Activated CD4-positive, alpha-beta T cell treated with anti-CD3 and anti-CD28 coated beads for 1 hour (primary cell): Measurements from ENCODE around the gene KCNA10.
A peak's percentile ranks its signal among the peaks of the same experiment; 100 is the strongest.

ENCODE experiments used
- DNase-seq: peaks from one replicate; pipeline ENCODE4 v3.0.0-alpha.2; 2020

KCNA10 gene

GRCh38 chr1:110519125-110519810, at the start of gene KCNA10:
Gene KCNA10, minus strand, starts transcription at chr1:110519175. Its CDS starts 388 bp downstream, at chr1:110518787.
- no peak for DNase-seq

DNA sequence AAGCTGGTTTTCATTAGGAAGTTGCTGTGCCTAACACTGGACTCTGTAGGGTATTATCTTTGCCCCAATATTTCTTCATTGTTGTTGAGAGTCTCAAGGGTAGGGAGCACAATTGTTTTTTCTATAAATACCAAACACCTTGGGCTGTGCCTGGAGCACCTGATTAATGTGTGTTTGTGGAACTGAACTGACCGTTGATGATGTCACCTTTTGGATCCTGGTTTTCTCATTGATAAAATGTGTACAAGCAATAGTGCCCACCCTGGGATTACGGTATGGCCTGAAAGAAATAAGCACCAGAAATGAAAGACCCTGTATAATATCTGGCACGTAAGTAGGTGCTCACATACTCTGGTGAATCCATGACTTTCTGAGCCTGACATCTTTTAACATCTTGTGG, 47.9 kb upstream of the KCNA10 start:
- DNase-seq = no peak

- DNase-seq = no peak
These were observed 46.6 kb upstream of the KCNA10 start for GRCh38 chr1:110565565-110565964.

GRCh38 chr1:110563089-110563488, 44.1 kb upstream of the KCNA10 start:
- no peak for DNase-seq

DNA sequence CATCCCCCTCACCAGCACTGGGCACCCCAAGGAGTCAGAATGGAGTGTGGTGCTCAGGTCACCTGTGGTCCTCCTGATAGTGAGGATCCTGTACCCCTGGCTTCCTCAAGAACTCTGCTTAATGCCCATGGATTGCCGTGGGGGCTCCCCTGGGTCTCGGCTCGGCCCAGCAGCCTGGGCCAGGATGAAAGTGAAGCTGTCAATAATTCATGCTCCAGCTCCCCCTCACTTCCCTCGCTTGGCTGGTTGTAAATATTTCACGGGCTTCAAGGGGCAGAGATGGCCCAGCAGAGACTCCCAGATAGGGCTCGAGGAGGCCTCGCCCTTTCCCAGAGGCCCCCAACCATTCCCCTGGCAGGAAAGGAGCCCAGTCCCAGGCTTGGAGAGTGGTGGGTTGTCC, 42.6 kb upstream of the KCNA10 start:
- DNase-seq = no peak

GRCh38 chr1:110559157-110559556, 40.2 kb upstream of the KCNA10 start:
- DNase-seq = no peak

- DNase-seq = no peak
These were observed 38.5 kb upstream of the KCNA10 start for GRCh38 chr1:110557481-110557880.

DNA sequence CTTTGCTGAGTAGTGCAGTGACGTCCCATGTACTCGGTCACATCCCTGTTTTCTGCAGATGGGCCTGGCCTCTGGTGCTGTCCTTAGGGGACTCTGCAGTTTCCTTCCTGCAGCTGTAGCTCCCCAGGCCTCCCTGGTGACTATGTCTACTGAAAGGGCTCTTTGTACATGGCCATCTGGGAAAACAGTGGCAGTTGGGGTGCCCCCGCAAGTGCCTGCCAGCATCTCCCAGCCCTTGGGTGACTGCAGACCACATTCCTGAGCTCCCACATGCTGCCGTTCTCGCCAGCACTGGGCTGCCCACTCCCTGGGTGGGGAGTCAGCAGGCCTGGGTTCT, 37.5 kb upstream of the KCNA10 start:
- no peak for DNase-seq

DNA sequence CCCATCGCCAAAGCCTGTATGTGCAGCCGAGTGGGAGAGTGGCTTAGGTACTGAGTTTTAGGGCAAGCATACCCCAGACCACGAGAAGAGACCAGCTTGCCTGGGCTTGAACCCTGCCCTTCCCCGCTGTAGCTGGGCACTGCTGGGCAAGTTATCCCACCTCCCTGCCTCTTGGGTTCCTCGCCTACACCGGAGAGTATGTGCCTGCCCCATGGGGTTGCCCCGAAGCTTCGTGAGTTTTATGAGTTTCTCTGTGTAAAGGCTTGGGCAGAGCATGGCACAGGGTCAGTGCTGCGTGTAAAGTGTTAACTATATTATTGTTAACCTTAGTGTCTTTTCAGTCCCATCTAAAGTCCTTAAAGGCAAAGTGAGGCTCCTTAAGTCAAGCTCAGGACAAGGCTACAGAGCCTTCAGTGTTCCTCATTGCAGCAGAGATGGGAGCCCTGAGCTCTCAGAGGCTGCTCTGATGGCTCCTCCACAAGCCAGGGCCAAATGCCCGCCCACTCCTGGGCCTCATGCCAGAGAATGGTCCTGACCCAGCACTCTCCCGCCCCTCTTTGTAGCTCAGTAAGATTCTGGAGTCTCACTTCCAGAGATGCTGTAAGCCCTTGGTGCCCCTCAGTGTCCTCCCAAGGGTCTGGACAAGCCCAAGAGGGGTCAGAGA, 37.0 kb upstream of the KCNA10 start:
- no peak for DNase-seq

GRCh38 chr1:110554871-110555801, 36.2 kb upstream of the KCNA10 start:
- peak; percentile 43 for DNase-seq

DNA sequence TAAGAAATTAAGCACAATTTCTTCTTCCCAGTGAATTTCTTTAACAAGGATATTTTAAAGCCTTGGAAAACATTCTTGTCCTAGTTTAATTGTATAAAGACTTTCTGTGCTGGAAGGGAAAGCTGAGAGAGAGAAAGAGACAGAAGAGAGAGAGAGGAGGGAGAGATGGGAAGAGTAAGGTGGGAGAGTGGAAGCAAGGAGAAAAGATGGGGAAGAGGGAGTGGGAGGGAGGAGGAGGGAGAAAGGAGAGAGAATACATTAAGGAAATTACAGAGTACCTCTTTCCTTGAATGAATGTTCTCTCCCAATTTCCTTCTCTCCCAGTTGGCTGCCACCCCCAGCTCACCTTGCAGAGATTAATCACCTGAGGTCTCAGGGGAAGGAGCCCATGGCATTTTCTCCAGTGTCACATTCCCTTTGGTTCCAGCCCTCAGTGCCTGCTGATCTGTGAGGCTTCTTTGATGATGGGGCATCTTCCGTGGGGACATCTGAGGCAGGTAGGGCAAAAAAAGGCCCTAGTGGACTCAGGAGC, 32.4 kb upstream of the KCNA10 start:
- DNase-seq = no peak

GRCh38 chr1:110549831-110550230, 30.9 kb upstream of the KCNA10 start:
- no peak for DNase-seq

DNA sequence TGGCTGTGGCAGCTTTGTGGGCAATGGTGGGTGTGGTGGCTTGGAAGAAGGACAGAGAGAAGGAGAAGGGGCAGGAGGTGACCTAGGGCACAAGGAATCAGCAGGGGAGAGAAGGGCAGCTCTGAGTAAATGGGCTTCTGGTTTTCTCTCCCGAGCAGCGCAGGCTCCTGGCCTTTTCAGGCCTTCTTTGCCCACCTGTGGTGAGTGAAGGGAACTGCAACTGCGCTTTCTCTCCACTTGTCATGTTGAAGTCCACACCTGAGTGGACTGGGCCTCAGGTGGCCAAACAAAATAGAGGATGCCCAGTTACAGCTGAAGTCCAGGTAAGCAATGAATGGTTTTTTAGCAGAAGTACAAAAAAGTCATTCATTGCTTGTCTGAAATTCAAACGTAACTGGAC, 29.4 kb upstream of the KCNA10 start:
- DNase-seq = no peak

- DNase-seq = no peak
These were observed 28.0 kb upstream of the KCNA10 start for GRCh38 chr1:110547017-110547416.

DNA sequence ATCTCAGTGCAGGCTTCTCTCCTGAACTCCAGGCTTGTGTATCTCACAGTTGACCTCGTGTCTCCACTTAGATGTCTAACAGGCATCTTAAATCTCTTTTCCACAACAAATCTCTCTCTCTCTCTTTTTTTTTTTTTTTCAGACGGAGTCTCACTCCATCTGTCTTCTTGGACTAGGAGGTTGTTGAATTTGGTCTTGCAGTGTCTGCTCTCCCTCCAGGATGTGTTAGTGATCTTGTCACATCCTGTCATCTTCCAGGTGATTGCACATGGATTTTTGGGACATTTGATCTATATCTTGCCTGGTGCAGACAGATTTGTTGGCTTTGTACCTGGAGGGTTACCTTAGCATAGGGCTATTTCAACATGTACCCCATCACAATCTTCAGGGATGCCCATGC, 26.5 kb upstream of the KCNA10 start:
- no peak for DNase-seq

DNA sequence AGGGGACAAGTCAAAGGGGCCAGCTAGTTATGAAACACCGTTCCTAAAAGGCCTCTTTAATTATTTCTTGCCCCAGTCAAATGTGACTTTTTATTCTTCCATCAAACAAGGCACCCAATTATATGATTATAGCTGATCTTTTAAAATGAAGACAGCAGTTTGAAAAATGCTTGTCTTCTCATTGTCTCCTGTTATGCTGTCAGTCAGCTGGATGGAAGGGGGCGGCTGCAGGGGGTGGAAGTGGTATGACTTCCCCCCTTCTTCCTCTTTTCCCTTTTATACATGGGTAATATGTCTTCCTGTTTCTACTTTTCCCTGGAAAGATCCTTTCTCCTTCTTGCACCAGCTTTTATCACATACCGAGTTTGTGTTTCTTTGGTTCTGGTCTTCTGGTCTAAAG, 25.8 kb upstream of the KCNA10 start:
- DNase-seq = no peak

DNA sequence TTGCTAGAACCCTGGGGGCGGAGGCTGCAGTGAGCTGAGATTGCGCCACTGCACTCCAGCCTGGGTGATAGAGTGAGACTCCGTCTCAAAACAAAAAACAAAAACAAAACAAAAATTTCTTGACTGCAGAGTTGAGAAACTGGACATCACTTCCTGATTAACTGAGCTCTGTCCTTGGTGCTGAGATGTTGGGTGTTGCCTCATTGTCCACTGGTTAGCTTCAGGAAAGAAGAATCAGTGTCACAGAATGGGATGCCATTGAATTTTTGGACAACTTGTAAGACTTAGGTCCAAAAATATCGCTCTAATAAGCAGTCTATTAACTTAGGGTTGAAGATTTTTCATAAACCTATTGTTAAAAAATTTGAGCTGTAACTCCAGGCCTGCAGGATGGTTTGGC, 23.8 kb upstream of the KCNA10 start:
- DNase-seq = no peak

- DNase-seq = no peak
These were observed 23.0 kb upstream of the KCNA10 start for GRCh38 chr1:110541906-110542395.

DNA sequence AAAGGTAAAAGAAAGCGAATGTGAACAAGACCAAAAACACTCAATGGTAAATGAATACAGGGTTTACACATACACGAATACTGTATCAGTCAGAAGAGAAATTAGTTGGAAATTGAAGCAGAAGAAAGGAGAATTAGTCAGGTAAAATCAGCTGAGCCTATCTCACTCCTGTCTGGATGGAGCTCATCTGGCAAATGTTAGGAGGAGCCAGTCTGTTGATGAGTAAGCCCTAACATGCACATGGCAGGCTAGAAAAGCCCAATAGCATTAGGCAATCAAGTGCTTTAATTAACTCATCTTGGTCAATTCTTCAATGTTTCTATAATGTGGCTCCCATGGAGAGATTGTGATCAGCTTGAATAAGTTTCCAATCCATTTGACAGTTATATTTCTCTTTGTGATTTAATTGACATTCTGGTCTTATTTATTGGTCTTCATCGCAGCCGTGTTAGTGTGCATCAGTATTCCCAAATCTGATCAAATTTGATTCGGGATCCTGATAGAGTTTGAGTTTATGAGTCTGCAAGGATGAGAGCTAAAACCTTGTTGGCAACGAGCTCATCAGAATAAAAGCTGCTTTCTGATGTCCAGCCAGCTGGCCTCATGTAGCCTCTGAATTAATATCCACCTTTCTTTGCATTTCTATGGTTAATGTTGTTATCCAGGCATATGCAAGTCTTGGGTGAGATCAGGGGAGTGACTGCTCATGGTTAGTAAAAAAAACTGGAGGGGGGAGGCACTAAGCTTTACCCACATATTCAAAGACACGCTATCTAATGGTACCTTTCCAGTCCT, 22.1 kb upstream of the KCNA10 start:
- DNase-seq = no peak

- DNase-seq = no peak
These were observed 19.9 kb upstream of the KCNA10 start for GRCh38 chr1:110538921-110539320.

- DNase-seq = no peak
These were observed 19.1 kb upstream of the KCNA10 start for GRCh38 chr1:110538075-110538474.

DNA sequence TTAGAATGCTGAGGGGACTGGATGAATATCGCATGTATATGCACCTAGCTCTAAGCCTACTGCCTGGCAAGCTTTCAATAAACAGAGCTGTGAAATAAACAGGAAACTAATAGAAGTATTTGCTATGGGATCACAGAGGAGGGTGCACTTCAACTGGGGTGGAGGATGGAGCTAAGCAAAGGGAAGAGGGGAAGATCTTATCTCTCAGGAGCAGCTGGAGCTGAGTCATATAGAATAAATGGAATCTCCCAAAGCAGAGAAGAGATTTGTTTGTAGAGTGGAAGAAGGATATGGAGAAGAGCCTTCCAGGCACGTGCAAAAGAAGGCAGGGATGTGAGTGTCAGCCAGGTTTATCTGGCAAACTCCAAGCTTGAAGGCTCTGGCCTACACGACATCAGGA, 17.0 kb upstream of the KCNA10 start:
- no peak for DNase-seq

GRCh38 chr1:110533230-110533629, 14.3 kb upstream of the KCNA10 start:
- DNase-seq = no peak
